GM04503 (cell line): ENCODE measurements around the gene JPT1.
"Not testable (repeated sequence)": the region's sequence is repeated elsewhere in the genome, so short reads cannot be mapped to it uniquely, and the experiment has no call there.

Source experiments
- DNase-seq: peaks from one replicate; pipeline ENCODE4 v3.0.0-alpha.2; 2012; ENCODE audit warnings: low read depth

Gene JPT1, protein sequence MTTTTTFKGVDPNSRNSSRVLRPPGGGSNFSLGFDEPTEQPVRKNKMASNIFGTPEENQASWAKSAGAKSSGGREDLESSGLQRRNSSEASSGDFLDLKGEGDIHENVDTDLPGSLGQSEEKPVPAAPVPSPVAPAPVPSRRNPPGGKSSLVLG

DNA sequence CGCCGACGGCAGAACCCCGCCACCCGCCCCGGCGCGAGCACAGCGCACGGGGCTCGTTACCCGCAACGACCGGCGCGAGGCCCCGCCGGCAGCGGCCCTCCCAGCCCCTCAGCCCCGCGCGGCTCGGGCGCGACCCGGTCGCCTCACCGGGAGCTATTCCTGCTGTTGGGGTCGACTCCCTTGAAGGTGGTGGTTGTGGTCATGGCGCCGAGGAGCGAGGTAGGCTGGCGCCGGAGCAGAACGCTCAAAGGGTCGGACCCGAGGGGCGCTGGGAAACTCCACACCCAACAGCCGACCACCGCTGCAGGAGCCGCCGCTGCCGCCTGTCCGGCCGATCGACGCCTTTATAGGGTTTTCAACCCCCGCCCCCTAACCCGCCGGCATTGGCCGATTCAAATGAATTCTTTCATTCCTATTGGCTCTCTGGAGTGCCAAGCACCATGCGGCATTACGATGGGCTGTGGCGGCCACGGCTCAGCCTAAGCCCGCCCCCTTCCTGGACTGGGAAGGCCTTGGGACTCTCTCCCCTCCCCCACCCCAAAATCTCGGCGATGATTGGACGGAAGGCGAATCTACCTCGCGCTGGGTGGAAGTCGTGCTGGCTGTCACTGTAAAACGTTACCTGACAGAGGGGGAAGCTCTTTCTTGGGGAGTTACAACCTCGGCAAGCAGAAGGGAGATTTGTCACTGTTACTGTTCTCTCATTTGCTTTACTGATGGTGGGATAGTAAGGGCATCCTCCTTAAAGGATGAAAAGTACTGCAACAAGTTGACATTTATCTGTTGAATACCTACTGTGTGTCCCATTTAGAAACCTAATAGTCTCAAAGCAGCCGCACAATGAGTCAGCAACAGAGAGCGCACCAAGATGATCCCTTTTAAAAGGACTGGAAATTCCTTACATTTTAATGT, at the start of gene JPT1:
Gene JPT1, minus strand, starts transcription at position 318 of the 912 bp plus-strand sequence. Its CDS starts 115 bp downstream, at position 203.
- peak; percentile 87 for DNase-seq

DNA sequence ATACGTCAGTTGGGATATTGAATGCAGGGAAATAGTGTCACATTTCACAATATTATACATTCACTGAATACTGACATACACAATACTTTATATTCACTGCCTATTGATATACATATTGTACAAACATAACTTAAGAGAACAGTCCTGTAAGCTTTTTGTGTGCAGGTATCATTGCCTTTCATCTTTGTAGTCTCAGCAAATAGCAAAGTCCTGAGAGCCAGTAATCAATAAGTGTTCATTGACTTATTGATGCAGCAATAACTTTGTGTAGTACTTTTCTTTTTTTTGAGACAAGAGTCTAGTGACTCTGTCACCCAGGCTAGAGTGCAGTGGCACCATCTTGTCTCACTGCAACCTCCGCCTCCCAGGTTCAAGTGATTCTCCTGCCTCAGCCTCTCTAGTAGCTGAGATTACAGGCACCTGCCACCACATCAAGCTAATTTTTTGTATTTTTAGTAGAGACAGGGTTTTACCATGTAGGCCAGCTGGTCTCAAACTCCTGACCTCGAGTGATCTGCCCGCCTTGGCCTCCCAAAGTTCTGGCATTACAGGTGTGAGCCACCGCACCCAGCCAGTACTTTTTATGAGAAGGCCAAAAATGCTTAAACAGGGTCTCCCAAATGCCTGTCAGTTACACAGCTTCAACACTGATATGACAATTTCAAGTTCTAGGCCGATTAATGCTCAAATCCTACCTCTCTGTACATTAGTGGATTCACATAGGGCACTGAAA, 45.7 kb upstream of the JPT1 start:
- DNase-seq = no peak

DNA sequence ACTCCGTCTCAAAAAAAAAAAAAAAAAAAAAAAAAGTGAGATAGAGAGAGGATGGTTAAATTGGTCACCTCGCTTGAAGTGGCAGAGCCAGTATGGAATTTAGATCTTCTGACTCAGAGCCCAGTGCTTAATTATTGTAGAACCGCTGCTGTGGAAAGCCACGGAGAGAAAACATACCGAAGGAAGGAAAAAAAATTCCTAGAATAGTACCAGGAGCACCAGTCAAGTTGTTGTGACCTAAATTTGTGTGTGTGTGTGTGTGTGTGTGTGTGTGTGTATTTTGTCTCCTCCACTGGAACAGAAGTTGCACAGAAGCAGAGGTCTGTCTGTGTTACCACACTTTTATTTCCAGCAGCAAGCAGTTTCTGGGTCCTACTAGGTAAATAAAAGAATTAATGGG, 40.6 kb upstream of the JPT1 start:
- no peak for DNase-seq

DNA sequence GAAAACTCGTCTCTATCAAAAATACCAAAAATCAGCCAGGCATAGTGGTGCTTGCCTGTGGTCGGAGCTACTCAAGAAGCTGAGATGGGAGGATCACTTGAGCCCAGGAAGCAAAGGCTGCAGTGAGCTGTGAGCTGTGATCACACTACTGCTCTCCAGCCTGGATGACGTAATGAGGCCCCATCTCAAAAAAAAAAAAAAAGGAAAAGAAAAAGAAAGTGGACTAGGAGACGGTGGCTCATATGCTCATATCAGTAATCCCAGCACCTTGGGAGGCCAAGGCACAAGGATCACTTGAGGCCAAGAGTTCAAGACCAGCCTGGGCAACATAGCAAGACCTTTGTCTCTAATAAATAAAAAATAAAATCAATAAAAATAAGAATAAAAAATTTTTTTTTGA, 37.3 kb upstream of the JPT1 start:
- no peak for DNase-seq

DNA sequence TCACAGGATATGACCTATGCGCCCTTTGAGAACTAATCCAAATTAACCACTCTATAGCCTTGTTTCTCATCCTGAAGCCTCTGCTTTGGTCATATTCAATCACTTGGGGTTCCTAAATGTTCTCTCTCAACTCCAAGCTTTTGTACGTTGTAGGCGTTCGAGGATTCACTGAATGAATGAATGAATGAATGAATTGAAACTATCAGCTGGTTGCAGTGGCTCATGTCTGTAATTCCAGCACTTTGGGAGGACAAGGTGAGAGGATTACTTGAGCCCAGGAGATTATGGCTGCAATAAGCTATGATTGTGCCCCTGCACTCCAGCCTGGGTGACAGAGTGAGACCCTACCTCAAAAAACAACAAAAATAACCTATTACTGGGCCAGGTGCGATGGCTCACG, 34.3 kb upstream of the JPT1 start:
- no peak for DNase-seq

DNA sequence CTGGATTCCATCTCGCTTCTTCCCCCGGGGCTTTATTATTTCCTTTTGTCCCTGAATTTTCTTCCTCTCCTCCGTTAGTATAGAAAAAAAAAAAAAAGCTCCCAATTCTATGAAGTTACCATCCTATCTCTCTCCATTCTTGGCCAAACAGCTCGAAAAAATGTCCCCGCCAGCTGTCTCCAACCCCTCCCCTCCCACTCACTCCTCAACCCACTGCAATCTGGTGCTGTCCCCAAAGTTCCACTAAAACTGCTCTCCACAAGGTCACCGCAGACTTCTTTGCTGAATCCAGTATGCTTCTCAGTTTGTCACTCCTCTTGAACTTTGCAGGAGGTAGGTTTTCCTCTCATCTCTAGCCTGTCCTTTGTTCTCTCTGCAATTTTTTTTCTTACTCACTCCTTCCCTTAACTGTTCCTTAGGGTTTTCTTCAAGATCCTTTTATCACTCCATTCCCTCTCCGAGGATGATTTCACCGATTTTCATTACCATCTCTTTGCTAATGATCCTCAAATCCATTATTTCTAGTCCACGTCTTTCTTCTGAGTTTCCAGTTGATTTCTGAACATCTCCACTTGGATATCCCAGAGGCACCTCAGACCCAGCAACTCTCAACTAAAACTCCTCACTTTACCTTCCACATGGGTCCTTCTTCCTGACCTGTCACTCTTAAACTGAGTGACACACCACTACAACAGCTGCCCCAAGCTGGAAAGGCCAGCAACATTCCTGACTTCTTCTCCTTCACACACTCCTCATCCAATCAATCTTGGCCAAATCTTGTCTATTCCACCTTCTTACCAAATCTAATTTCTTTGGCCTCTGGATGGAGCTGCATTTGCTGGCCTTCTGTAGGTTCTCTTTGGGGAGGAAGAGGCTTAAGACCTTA, 29.9 kb upstream of the JPT1 start:
- no peak for DNase-seq

DNA sequence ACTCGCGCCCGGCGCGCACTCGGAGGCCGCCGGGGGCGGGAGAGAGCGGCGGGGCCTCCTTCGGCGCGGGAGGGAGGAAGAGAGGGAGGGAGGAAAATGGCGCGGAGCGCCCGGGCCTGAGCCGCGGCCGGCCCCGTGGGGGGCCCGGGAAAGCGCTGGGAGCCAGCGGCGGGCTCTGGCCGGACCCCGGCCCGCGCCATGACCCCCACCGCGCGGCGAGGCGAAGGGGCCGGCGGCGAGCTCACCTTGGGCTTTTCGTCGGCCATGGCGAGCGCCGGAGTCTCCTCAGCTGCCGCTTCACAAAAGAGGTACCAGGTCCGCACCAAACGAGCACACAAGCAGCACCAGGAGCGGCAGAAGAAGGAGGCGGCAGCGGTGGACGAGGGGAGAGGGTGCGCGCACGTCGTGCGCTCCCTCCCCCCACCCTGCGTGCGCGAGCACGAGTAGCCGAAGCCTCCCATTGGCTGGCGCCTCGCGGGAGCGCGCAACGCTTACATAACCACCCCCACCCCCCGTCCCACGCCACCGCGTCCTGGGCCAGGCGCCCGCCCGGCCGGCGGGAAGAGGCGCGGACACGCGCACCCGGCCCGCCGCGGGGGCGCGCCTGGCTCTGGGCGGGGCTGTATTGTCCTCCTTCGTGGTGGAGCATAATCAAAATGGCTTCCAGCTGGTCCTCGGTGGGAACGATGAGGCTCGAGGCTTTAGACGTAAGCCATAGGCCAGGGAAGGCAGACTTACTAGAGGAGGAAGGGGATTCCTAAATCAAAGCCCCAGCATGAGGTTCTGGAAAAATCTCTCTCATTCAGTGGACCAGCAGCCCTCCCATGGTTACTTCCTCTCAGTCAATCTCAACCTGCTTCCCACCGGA, 28.5 kb upstream of the JPT1 start, which contains the start of gene SUMO2:
Gene SUMO2, minus strand, starts transcription at position 391 of the 868 bp plus-strand sequence. Its CDS starts 125 bp downstream, at position 266.
- peak; percentile 55 for DNase-seq

DNA sequence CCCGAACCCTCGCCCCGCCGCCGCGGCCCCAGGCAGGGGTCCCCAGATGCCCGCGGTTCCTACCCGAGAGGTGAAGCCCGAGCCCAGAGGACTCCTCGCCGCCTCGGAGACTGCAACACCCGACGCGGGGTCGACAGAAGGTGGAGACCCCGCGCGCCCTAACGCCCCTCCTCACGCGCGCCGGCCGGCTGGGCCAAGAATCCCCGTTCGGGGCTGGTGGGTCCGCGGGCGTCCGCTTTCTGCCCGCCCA, 27.9 kb upstream of the JPT1 start:
- DNase-seq = no peak

DNA sequence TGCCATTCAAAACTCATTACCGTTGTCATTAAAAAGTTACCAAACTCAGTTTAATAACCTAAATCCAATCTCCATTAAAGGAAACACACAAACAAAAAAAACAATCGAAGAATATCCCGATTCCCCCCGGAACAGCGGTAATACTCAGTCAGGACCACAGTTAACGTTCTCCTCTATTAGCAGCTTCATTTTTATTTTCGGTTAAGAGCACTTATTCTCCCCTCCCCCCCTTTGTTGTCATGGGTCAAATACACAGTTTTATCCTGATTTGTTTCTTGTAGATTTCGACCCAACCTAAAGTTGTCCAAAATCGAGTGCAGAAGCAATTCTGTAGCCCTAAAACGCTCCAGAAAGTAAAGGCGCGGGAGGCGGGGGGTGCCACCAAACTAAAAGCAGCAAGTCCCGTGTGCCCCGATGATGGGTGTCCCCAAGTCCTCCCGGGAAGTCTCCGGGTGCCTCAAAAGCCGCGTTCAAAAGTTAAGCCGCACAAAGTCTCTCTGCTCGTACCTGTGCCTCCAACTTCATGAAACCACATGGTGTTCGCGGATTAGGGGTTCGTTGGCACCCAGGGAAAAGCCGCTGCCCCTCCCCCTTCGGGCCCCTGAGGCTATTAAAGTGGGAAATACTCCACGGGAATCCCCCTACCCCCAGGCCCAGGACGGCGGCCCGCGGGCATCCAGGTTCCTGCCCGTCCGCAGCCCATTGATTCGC, 27.5 kb upstream of the JPT1 start:
- DNase-seq = no peak

DNA sequence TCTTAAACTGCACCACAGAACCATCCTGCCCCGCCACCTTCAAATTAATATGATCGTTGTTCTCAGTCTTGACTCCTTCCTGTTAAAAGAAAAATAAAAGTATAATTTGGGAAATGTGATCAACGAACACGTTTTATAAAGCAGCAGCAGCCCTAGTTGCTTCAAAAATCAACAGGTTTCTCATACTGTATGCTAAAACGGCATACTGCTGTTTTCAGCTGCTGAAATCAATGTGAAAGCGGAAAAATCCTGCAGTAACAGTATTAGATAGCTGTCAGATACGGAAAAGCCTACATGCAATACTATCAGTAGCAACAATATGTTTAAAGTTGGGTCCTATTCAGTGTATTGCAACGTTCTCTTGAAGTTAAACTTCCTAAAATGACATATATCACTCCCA, 26.8 kb upstream of the JPT1 start:
- DNase-seq = no peak

DNA sequence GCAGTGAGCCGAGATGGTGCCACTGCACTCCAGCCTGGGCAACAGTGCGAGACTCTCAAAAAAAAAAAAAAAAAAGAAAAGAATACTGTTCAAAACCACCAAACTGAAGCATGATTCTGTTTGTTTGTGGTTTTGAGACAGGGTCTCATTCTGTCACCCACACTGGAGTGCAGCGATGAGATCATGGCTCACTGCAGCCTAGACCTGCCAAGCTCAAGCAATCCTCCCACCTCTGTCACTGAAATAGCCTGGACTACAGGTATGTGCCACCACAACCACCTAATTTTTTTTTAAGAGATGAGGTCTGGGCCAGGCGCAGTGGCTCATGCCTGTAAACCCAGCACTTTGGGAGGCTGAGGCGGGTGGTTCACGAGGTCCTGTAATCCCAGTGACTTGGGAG, 24.1 kb upstream of the JPT1 start:
- no peak for DNase-seq

DNA sequence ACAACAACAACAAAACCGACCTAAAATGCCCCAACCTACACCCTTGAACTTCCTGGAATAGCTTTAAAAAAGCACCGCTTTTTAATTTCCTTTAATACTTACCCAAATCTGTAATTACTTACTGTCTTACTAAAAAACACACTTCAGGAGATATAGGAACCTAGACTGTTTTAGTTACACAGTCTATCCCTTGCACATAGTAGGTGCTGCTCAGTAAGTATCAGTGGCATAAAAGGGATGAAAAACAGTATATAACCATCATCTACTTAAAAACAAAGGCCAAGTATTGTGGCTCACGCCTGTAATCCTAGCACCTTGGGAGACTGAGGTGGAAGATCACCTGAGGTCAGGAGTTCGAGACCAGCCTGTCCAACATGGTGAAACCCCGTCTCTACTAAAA, 22.3 kb upstream of the JPT1 start:
- DNase-seq = no peak

DNA sequence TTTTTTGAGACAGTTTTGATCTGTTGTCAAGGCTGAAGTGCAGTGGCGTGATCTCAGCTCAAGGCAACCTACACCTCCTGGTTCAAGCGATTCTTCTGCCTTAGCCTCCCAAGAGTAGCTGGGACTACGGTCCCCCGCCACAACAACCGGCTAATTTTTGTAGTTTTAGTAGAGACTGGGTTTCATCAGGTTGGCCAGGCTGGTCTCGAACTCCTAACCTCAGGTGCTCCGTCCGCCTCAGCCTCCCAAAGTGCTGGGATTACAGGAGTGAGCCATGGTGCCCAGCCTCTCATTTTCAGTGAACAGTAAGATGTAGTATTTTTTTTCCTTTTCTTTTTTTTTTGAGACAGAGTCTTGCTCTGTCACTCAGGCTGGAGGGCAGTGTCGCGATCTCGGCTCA, 20.7 kb upstream of the JPT1 start:
- no peak for DNase-seq

DNA sequence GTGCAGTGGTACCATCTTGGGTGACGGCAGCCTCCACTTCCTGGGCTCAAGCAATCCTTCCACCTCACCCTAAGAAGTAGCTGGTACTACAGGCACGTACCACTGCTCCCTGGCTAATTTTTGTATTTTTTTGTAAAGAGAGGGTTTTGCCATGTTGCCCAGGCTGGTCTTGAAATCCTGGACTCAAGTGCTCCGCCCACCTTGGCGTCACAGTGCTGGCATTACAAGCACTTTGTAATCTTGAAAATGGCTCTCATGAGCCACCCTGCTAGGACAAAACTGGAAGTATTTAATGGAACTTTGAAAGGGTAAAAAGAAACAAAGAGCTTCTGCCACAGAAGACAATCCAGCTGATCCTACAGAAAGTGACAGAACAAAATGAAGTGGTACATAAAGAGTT, 19.2 kb upstream of the JPT1 start:
- no peak for DNase-seq

DNA sequence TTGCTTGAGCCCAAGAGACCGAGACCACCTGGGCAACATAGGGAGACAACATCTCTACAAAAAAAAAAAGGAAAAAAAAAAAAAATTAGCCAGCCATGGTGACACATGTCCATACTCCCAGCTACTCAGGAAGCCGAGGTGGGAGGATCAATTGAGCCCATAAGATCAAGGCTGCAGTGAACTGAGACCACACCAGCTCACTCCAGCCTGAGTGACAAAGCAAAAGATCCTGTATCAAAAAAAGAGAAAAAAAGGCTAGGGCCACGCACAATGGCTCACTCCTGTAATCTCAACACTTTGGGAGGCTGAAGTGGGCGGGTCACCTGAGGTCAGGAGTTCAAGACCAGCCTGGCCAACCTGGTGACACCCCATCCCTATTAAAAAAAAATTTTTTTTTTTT, 14.7 kb upstream of the JPT1 start:
- DNase-seq = no peak

DNA sequence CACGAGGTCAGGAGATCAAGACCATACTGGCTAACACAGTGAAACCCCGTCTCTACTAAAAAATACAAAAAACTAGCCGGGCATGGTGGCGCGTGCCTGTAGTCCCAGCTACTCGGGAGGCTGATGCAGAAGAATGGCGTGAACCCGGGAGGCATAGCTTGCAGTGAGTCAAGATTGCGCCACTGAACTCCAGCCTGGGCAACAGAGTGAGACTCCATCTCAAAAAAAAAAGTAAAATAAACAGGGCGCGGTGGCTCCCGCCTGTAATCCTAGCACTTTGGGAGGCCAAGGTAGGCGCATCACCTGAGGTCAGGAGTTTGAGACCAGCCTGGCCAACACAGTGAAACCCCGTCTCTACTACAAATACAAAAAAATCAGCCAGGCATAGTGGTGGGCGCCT, 10.3 kb upstream of the JPT1 start:
- not testable (repeated sequence) for DNase-seq

DNA sequence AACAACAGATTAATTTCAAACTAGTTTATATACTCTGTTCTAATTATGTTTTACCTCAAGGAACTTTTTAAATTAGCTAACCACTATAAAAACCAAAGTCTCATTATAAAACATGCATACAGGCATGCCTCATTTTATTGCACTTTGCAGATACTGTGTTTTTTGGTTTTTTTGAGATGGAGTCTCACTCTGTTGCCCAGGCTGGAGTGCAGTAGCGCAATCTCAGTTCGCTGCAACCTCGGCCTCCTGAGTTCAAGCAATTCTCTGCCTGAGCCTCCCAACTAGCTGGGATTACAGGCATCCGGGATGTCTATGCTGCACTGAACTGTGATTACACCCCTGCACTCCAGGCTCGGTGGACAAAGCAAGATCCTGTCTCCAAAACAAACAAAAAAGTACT, 8.8 kb upstream of the JPT1 start:
- DNase-seq = no peak

DNA sequence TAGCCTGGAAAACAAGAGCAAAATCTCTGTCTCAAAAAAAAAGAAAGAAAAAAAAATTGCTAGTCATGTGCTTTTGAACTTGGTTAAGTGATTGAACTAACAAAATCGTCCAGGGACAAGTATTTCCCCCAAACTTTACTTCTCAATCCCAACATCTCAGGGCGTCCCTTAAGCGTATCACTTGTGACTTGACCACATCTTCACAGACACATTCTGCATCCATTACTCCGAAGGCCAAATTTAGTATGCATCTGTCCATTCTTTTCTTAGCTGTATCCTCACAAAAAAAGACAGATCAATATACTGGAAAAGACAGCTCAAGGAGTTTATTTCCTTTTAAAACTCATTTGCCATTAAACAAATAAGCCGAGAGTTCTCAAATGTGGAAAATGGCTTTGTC, 5.9 kb upstream of the JPT1 start:
- no peak for DNase-seq

DNA sequence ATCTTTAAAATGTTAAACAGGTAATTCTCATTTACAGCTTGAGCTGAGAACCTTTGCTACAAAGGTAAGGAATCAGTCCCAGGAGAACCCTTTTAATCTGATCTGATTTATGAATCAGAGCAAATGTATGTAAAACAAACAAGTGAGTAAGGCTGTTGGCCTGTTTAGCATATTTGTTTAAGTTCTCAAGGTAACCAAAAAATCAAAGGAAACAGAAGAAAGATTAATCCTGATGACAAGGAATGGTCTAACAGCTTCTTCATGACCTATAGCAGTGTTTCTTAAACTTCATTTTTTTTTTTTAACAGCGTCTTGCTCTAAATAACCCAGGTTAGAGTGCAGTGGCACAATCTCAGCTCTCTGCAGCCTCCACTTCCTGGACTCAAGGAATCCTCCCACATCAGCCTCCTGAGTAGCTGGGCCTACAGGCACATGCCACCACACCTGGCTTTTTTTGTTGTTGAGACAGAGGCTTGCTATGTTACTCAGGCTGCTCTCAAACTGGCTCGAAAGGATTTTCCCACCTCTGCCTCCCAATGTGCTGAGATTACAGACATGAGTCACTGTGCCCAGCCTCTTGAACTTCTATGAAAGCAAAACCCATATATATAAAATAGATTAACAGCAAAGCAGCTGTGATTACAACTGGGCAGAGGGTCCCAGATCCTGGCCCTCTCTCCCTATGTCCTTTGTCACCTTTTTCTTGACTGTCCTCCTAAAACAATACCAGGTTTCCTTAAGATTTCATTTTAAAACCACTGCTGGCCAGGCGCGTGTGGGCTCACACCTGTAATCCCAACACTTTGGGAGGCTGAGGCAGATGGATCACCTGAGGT, 5.1 kb upstream of the JPT1 start:
- no peak for DNase-seq

DNA sequence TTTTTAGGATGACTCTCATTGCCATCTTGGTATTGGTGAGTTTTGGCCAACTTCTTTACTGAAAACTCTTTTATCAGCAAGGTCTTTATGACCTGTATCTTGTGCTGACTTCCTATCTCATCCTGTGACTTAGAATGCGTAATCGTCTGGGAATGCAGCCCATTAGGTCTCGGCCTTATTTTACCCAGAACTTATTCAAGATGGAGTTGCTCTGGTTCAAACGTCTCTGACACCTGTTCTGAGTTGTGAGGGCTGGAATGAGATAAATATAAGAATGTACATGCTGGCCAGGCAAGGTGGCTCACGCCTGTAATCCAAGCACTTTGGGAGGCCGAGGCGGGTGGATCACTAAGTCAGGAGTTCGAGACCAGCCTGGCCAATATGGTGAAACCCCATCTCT, 4.2 kb upstream of the JPT1 start:
- not testable (repeated sequence) for DNase-seq
